Activated naive CD4-positive, alpha-beta T cell treated with anti-CD3 and anti-CD28 coated beads, Interleukin-2, amount 50 U/mL, for 24 hours (primary cell): ENCODE results near the gene PIEZO2.
"Not testable (repeated sequence)": the region's sequence is repeated elsewhere in the genome, so short reads cannot be mapped to it uniquely, and the experiment has no call there.

Experiments used
- H3K27ac Mint-ChIP-seq: one replicate; pipeline ENCODE4 v1.8.0; 2021; ENCODE audit warnings: mild to moderate bottlenecking, mixed read lengths
- H3K27me3 Mint-ChIP-seq: one replicate; pipeline ENCODE4 v1.8.0; 2021; ENCODE audit warnings: mixed read lengths
- H3K36me3 Mint-ChIP-seq: one replicate; pipeline ENCODE4 v1.8.0; 2021; ENCODE audit warnings: mixed read lengths
- H3K4me1 Mint-ChIP-seq: one replicate; pipeline ENCODE4 v1.8.0; 2021; ENCODE audit warnings: mixed read lengths
- H3K4me3 Mint-ChIP-seq: one replicate; pipeline ENCODE4 v1.8.0; 2021; ENCODE audit warnings: mild to moderate bottlenecking, mixed read lengths
- H3K9me3 Mint-ChIP-seq: one replicate; pipeline ENCODE4 v1.8.0; 2021; ENCODE audit warnings: mixed read lengths

PIEZO2 gene

DNA sequence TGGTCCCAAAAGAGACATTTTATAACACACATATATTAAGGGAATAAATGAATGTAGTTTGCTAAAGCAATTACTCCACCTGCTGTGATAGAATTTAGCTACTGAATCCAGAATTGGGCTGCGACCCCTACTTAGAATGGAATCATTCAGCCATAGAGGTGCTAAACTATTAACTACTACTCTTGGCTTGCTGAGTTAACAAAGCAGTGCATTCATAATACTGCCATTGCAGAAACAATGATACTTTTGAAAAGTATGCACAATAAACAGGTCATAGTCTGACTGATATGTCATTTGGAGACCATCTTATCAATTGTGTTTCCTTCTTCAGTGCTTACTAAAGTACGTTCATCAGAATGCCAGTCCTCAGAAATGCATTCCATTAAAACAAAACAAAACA is 273.6 kb downstream of the PIEZO2 start:
- no peaks in the 10 kb centered on the region for H3K36me3 Mint-ChIP-seq
- H3K4me1 Mint-ChIP-seq, result no peaks in the 10 kb centered on the region
- peaks cover 6% of the 10 kb centered on the region for H3K9me3 Mint-ChIP-seq
- no peak overlapping the region for H3K27ac Mint-ChIP-seq
- no peak overlapping the region for H3K4me3 Mint-ChIP-seq
- H3K27me3 Mint-ChIP-seq, result no peaks in the 10 kb centered on the region

DNA sequence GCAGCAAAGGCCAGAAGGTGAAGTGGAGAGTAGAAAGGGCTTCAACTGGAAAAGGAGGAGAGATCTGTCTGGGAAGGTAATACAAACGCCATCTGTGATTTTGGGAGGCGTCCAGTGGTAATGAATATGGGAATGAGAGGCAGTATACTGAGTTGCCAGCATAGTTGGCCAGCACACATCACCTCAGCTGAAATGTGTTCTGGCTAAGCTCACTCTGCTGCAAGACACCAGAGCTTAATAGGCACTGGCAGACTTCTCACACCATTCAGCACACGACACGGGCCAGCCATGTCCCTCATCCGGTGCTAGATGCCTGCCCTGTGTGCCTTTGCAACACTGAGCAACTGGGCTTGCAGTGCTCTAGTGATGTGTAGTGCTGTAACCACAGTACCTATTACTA is 277.1 kb downstream of the PIEZO2 start:
- Mint-ChIP-seq H3K27me3 (no peaks in the 10 kb centered on the region), H3K27ac (no peak overlapping the region), H3K9me3 (no peaks in the 10 kb centered on the region), H3K4me3 (no peak overlapping the region), H3K36me3 (no peaks in the 10 kb centered on the region), H3K4me1 (no peaks in the 10 kb centered on the region)

DNA sequence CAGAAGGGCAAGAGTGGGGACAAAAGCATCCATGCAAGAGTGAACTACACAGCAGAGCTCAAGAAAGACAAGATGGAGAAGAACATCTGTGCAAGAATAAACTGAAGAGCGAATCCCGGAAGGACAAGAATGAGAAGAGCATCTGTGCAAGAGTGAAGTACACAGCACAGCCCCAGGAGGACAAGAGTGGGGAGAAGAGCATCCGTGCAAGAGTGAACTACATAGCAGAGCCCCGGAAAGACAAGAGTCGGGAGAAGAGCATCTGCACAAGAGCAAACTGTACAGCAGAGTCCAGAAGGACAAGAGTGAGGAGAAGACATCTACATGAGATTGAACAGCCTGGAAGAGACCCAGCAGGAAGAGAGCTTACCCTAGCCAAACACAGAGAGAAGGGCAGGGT is 284.6 kb downstream of the PIEZO2 start:
- Mint-ChIP-seq H3K27me3 (no peaks in the 10 kb centered on the region), H3K9me3 (peaks cover 16% of the 10 kb centered on the region), H3K27ac (no peak overlapping the region), H3K4me1 (no peaks in the 10 kb centered on the region), H3K36me3 (peaks cover 1% of the 10 kb centered on the region), H3K4me3 (no peak overlapping the region)

DNA sequence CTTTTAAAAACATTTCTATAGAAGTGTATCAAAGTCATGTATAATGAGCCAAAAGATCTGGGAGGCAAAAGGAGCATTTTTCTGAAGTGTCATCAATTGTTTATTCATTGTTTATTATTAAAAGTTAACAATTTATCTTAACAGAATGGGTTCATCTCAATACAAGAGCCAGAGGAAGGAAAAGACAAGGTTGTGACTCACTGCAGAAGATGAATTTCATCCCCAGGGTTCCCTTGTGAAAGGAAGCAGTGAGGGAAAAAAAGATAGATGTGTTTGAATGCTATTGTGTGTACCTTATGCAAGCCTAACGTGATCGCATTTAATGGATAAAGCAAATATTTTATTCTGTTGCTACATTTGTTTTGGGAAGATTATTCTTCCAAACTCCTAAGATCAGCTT is 286.3 kb downstream of the PIEZO2 start:
- Mint-ChIP-seq H3K27me3 (no peaks in the 10 kb centered on the region), H3K36me3 (peaks cover 1% of the 10 kb centered on the region), H3K9me3 (peaks cover 16% of the 10 kb centered on the region), H3K4me1 (no peaks in the 10 kb centered on the region), H3K27ac (no peak overlapping the region), H3K4me3 (no peak overlapping the region)

DNA sequence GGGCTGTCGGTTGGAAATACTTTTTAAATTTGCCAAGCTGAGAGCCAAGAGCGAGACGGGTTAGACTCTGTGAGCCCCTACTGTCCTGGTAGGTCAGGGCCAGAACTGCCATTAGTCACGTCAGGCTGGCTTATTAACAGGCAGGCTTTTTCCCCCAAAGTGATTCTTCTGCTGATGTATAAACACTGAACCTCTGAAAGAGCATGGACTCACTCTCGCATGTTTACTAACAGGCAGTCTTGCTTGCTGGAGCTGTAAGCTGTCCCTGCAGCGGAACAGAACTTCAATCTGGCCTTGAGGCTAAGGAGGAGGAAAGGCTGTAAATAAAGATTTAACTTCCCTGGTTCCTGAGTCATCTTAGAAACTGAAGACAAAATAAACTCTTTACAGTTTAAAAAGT is 288.4 kb downstream of the PIEZO2 start:
- Mint-ChIP-seq H3K36me3 (peaks cover 1% of the 10 kb centered on the region), H3K27ac (no peak overlapping the region), H3K4me3 (no peak overlapping the region), H3K9me3 (peaks cover 16% of the 10 kb centered on the region), H3K27me3 (no peaks in the 10 kb centered on the region), H3K4me1 (no peaks in the 10 kb centered on the region)

DNA sequence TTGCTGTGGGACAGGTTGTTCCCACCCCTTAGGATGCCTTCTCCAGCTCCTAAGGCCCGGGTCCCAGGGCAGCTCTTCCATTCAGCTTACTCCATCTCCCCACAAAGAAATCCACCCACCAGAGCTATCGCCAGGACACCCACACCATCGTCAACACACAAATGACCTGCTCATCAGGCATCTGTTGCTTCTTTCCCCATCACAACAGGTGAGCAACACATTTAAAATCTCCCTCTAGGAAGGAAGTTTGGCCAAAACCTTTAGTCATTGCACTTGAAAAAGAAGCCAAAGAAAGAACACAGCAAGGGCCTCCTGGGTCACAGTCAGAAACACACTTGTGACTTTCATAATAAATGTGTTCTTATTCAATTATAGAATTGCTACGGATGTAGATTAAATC is 289.0 kb downstream of the PIEZO2 start:
- Mint-ChIP-seq H3K9me3 (peaks cover 14% of the 10 kb centered on the region), H3K36me3 (peaks cover 1% of the 10 kb centered on the region), H3K4me3 (no peak overlapping the region), H3K27ac (no peak overlapping the region), H3K27me3 (no peaks in the 10 kb centered on the region), H3K4me1 (no peaks in the 10 kb centered on the region)

DNA sequence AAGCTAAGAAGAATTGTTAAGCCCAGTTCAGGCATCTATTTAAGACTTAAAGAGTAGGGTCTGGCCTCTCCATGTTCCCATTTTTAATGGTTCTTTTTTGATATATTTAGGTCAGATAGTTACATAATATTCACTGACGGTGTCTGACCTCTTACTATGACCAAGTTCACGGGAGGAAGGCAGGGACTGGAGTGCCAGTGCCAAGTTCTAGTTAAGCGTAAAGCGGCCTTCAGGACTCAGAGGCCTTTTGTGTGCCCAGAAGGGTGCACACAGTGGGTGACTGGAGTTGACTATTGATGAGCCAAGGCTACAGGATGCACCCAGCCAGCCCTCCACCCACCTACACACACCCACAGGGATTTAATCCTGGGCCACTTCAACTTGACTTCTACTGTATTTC is 290.9 kb downstream of the PIEZO2 start:
- no peak overlapping the region for H3K27ac Mint-ChIP-seq
- H3K9me3 Mint-ChIP-seq, result no peaks in the 10 kb centered on the region
- no peaks in the 10 kb centered on the region for H3K27me3 Mint-ChIP-seq
- no peak overlapping the region for H3K4me3 Mint-ChIP-seq
- H3K4me1 Mint-ChIP-seq, result no peaks in the 10 kb centered on the region
- H3K36me3 Mint-ChIP-seq, result no peaks in the 10 kb centered on the region

DNA sequence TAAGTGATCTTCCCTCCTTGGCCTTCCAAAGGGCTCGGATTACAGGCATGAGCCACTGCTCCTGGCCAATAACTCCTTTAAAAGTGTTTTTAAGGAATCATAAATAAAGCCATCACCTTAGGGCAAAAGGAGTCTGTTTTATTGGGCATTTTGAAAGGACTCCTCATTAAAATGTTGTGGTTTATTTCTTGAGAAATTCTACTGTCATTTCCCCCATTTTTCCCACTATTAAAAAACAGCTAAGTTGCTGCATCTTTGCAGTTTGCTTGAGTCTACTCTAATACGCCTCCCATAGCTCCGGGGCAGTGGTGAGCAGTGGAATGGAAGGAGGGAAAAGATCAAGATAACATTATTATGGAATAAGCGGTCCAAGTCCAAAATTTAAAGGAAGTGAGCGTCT is 293.2 kb downstream of the PIEZO2 start:
- no peaks in the 10 kb centered on the region for H3K9me3 Mint-ChIP-seq
- no peaks in the 10 kb centered on the region for H3K36me3 Mint-ChIP-seq
- no peaks in the 10 kb centered on the region for H3K27me3 Mint-ChIP-seq
- H3K27ac Mint-ChIP-seq, result no peak overlapping the region
- no peak overlapping the region for H3K4me3 Mint-ChIP-seq
- no peaks in the 10 kb centered on the region for H3K4me1 Mint-ChIP-seq

DNA sequence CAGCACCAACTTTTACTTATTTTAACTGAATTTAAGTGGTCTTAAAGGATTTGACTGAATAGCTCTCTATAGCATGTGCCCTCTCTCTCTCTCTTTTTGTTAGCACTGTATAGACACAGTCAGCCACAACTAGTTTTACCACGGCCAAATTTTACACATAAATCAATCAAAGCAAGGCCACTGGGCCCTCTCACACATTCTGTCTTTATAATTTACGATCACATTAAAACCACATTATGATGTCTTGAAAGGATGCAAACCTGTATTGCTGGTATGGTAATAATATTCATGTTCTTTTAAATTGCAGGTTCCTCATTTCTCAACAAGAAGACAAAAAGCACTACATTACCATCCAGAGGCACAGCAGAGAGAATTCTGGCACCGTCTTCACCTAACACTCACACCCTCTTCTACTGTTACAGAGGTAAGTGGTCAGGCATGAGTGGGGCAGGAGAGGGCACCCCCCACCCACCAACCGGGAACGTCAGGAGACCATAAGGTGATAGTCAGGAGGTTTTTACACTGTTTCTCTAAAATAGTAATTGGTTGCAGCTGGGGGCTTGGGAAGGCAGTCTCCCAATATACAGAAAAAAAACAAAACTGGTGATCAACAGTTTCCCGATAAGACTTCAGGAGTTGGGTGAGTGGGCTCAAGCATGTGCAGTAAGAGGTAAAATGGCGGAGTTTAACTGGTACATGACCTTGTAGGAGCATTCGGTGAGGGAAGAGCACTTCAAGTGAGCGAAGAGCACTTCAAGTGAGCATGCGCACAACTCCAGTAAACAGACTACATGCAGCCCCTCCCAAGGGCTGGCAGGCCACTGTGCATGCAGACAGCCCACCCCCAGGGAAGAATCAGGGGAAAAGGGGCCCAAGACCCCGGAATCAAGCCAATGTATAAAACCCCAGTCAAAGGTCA is 296.7 kb downstream of the PIEZO2 start:
- no peaks in the 10 kb centered on the region for H3K27me3 Mint-ChIP-seq
- H3K36me3 Mint-ChIP-seq, result no peaks in the 10 kb centered on the region
- H3K4me1 Mint-ChIP-seq, result no peaks in the 10 kb centered on the region
- no peak overlapping the region for H3K4me3 Mint-ChIP-seq
- no peak overlapping the region for H3K27ac Mint-ChIP-seq
- H3K9me3 Mint-ChIP-seq, result no peaks in the 10 kb centered on the region

DNA sequence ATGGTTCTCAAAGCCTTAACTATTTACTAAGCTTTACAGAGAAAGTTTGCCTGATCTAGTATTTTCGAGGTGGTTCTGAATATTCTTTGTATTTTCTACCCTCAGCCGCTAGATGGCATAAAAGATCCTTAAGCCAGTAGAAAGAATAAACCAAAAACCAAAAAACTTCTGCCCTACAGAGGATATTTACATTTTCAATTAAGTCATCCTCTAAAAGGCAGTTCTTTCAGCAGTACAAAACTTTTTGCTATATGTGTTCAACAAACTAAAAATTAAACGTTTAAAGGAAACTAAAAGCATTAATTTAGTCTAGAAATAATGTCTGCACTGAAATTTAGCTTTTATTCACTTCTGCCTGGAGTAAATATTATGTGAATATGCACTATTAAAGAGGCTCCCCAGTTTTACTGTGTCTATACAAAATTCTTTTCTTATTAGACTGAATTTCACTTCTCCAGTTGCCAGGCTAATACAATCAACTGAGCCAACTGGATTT is 297.5 kb downstream of the PIEZO2 start:
- Mint-ChIP-seq H3K9me3 (no peaks in the 10 kb centered on the region), H3K27me3 (no peaks in the 10 kb centered on the region), H3K27ac (no peak overlapping the region), H3K36me3 (no peaks in the 10 kb centered on the region), H3K4me1 (no peaks in the 10 kb centered on the region), H3K4me3 (no peak overlapping the region)

DNA sequence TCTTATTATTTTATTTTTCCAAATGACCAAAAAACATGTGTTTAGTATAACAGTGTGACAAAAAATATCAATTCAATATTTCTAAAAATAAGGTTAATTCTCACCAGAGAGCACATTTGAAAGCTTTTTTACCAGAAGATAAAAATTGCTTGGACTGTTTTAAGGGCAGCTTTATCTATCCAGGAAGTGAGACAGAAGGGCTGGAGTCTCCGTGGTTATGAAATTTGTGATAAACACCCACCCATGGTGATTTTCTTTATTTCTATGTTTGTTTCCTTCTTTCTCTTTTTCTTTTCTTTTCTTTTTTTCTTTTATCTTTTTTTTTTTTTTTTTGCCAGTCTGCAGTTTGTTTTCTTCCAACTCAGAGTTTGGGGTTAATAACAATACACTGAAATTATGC is 298.5 kb downstream of the PIEZO2 start:
- H3K36me3 Mint-ChIP-seq, result no peaks in the 10 kb centered on the region
- H3K4me1 Mint-ChIP-seq, result no peaks in the 10 kb centered on the region
- H3K27ac Mint-ChIP-seq, result no peak overlapping the region
- H3K9me3 Mint-ChIP-seq, result no peaks in the 10 kb centered on the region
- no peak overlapping the region for H3K4me3 Mint-ChIP-seq
- H3K27me3 Mint-ChIP-seq, result no peaks in the 10 kb centered on the region

DNA sequence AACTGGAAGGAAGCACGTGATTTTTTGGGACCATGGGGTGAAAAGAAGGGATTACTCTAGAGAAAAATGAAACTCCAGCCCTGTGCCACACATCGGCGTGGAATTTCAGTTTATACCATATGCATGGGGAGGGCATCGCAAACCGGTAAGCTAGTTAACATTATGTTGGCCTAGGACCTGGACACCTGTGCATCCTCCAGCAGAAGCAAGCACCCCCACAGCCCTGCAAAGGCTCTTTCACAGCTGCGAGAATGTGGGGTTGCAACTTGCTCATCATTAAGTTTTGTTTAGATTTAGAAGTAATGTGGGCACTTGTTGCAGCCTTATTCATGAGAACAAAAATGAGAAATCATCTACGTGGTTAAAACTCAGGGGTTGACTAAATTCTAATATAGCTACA is 299.2 kb downstream of the PIEZO2 start:
- H3K4me3 Mint-ChIP-seq, result no peak overlapping the region
- H3K36me3 Mint-ChIP-seq, result no peaks in the 10 kb centered on the region
- no peaks in the 10 kb centered on the region for H3K27me3 Mint-ChIP-seq
- H3K9me3 Mint-ChIP-seq, result no peaks in the 10 kb centered on the region
- H3K4me1 Mint-ChIP-seq, result no peaks in the 10 kb centered on the region
- H3K27ac Mint-ChIP-seq, result no peak overlapping the region

DNA sequence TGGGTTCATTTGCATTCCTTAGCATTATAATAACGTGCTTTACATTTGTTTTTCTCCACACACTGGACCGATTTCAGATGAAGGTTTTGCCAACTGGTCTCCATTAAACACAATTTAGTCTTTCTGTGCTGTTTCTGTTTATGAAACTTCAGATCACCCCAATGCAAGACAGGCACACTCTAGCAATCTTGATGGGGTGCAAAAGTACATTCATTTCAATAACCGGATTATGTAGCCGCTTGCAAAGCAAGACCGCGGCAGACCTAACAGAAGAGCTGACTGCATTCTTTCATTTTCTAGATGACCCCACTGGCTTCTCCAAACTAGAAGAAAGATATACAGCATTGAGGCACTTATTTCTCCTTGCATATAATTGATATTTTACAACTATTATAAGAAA is 301.5 kb downstream of the PIEZO2 start:
- H3K9me3 Mint-ChIP-seq, result no peaks in the 10 kb centered on the region
- no peak overlapping the region for H3K4me3 Mint-ChIP-seq
- H3K36me3 Mint-ChIP-seq, result no peaks in the 10 kb centered on the region
- no peak overlapping the region for H3K27ac Mint-ChIP-seq
- no peaks in the 10 kb centered on the region for H3K27me3 Mint-ChIP-seq
- no peaks in the 10 kb centered on the region for H3K4me1 Mint-ChIP-seq

DNA sequence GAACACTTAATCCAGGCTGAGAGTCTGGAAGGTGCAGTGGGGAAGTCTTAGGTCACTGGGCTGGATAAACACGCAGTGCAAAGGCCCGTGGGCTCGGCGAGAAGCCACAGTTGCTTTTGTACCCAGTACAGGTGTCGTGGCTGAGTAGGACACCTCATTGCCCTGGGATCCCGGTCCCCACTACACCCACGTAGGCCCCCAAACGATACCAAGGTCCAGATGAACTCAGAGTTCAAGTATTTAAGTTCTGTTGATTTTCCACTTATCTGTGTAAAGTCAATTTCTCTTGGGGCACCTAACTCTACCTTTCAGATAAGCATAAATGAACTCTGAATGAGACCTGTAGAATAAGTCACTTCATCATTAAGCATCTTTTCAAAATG is 302.0 kb downstream of the PIEZO2 start:
- Mint-ChIP-seq H3K4me1 (no peaks in the 10 kb centered on the region), H3K36me3 (no peaks in the 10 kb centered on the region), H3K9me3 (no peaks in the 10 kb centered on the region), H3K4me3 (no peak overlapping the region), H3K27ac (no peak overlapping the region), H3K27me3 (no peaks in the 10 kb centered on the region)

DNA sequence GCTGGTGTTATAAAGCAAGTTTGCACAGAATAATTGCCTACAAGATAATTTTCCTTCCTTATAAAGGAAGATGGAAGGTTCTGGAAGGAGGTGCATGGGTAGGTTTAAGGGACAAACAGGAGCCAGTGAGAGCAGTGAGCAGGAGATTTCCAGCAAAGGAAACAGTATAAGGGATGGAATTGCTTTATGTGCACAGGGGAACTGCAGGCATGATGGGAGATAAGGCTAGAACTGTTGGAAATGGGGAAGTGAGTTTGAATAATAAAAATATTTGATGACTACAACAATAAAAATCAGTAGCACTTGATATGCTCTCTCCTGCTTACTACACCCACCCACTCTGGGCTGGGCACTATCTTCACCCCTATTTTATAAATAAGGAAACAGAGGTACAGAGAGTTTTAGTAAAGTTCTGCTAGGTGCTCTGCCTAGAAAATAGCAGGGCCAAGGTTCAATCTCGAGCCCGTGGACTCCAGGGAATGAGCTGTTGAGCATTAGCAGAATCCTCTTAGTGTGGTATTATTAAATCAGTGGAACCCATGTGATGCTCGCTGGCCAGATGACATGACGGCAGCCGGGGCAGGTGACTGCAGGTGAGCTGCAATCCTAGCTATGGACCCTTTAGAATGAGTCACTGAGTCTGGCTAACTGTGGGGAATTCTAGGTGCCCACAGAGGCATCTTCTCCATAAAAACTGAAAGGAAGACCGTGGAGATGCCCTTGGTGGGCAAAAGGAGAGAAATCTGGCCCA is 302.5 kb downstream of the PIEZO2 start:
- no peaks in the 10 kb centered on the region for H3K4me1 Mint-ChIP-seq

DNA sequence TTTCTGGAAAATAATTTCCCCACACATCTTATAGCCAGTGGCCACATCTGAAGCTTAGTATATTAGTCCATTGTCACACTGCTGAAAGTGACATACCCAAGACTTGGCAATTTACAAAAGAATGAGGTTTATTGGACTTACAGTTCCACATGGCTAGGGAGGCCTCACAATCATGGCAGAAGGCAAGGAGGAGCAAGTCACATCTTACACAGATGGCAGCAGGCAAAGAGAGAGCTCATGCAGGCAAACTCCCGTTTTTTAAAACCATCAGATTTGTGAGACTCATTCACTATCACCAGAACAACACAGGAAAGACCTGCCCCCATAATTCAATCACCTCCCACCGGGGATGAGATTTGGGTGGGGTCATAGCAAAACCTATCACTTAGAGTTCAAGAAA is 303.3 kb downstream of the PIEZO2 start:
- not testable (repeated sequence) for H3K4me1 Mint-ChIP-seq, H3K36me3 Mint-ChIP-seq, H3K27me3 Mint-ChIP-seq, H3K4me3 Mint-ChIP-seq, H3K9me3 Mint-ChIP-seq, H3K27ac Mint-ChIP-seq

More for the DNA sequence above, 302.5 kb downstream of the PIEZO2 start:
- Mint-ChIP-seq H3K27ac (no peak overlapping the region), H3K27me3 (no peaks in the 10 kb centered on the region), H3K36me3 (no peaks in the 10 kb centered on the region), H3K9me3 (no peaks in the 10 kb centered on the region), H3K4me3 (no peak overlapping the region)
